ENCODE data around the gene TMEM11. TPM values are rescaled to one million over a fixed set of nuclear protein-coding genes. Genes with fewer than 3 reads are reported as not detected.

TMEM11 gene, protein sequence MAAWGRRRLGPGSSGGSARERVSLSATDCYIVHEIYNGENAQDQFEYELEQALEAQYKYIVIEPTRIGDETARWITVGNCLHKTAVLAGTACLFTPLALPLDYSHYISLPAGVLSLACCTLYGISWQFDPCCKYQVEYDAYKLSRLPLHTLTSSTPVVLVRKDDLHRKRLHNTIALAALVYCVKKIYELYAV
- 10 to 100 TPM; 17.6 to 24.9 (median 22.3) TPM for polyA plus RNA-seq (ENCODE audit: insufficient read length in 4 of 4)

- peak; percentile 83 to 89 (median 86) for DNase-seq (ENCODE audit: low read depth in 4 of 4, low spot score in 3 of 4)
Measured at GRCh38 chr17:21214015-21214776, at the start of gene TMEM11. TSS of gene TMEM11 (minus strand) at chr17:21214161. CDS start at chr17:21214152, 9 bp downstream.

GRCh38 chr17:21263376-21263775, 49.4 kb upstream of the TMEM11 start:
- DNase-seq (ENCODE audit: low read depth in 4 of 4, low spot score in 3 of 4), result no peak

GRCh38 chr17:21262259-21262993, 48.5 kb upstream of the TMEM11 start:
- no peak for DNase-seq (ENCODE audit: low read depth in 4 of 4, low spot score in 3 of 4)

DNA sequence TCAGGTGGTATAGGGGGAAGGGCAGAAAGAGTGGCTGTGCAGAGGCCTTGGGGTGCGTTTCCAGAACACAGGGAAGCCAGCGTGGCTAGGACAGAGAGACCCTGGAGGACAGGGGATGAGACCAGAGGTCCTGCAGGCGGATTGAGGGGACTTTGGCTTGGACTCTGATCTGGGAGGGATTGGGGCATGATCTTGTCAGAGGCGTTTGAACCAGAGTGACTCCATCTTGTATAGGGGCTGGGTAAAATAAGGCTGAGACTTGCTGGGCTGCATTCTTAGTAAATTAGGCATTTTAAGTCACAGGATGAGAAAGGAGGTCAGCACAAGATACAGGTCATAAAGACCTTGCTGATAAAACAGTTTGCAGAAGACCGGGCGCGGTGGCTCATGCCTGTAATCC, 44.6 kb upstream of the TMEM11 start:
- no peak for DNase-seq (ENCODE audit: low read depth in 4 of 4, low spot score in 3 of 4)

- DNase-seq (ENCODE audit: low read depth in 4 of 4, low spot score in 3 of 4), result no peak
Measured at GRCh38 chr17:21253646-21254441, 39.9 kb upstream of the TMEM11 start.

GRCh38 chr17:21252796-21253645, 39.1 kb upstream of the TMEM11 start, which contains the start of gene NATD1:
TSS of gene NATD1 (minus strand) at chr17:21253410. CDS start at chr17:21253264, 146 bp downstream.
- peak in 3 of 4 donors; percentile 61 to 78 (median 68) for DNase-seq (ENCODE audit: low read depth in 4 of 4, low spot score in 3 of 4)

DNA sequence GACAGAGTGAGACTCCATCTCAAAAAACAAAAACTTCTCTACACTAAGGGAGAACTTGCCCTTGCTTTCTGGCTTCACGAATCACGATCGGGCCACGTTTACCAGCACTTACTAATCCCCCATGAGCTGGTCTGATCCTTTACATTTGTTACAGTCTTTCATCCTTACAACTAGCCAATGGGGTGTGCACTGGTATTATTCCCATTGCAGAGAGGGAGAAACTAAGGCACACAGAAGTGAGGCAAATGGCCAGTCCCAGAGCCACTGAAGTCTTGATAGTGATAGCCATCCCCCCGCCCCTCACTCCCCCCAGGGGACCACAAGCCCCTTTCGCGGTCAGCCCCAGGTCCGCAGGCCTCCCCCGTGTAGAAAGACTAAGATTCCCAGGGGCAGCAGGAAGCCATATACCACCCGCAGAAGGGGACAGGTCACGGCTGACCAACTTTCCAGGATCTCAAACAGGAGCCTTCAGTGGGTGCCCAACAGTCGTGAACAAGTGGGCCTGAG, 38.4 kb upstream of the TMEM11 start:
- DNase-seq (ENCODE audit: low read depth in 4 of 4, low spot score in 3 of 4), result no peak

- DNase-seq (ENCODE audit: low read depth in 4 of 4, low spot score in 3 of 4), result no peak
Measured at GRCh38 chr17:21251337-21252010, 37.5 kb upstream of the TMEM11 start.

DNA sequence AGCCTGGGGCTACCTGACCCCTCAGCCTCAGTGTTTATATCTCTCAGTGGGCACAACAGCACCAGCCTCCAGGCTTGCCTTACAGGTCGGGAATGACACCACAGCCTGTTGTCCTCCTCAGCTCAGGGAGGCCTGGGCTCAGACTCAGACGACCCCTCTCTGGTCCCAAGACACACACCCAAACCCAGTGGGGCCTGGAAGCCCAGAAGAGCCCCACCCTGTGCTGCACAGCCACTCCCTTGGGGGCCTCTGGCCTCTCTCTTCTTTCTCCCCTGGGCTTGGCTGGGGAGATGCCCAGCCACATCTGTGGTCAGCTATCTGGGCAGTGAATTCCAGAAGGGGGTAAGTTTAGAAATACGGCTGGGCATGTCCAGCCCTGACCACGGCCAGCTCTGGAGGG, 36.9 kb upstream of the TMEM11 start:
- DNase-seq (ENCODE audit: low read depth in 4 of 4, low spot score in 3 of 4), result no peak

- DNase-seq (ENCODE audit: low read depth in 4 of 4, low spot score in 3 of 4), result no peak
Measured at GRCh38 chr17:21249920-21250703, 36.2 kb upstream of the TMEM11 start.

DNA sequence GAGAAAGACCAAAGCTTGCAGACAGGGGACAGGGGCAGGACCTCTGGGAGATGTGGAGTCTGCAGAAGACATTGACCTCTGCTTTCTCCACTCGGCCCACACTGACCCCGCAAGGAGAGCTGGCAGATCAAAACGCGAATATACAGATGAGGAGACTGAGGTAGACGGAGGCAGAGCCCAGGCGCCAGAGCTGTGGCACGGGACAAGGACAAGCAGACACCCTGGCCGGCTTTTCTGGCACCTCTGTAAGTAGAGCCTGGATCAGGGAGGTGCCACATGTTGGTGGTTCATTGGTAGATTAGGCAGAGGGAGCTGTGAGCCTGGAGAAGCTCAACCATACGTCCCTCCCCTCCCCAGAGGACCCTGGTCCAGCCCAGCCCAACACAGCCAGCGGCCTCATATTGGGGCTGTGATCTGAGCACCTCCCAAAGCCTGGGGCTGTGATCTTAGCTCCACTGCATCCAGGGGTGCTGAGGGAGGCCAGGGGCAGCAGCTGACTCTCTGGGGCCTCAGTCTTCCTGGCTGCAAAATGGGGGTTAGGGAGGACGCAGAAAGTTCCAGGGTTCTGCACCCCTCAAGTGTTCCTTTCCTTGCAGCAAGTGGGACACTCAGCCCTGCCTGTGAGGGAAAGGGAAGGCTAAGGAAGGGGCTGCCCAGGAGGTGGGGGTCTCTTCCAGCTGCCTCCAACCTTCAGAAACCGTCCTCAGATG, 35.3 kb upstream of the TMEM11 start:
- DNase-seq (ENCODE audit: low read depth in 4 of 4, low spot score in 3 of 4), result no peak

GRCh38 chr17:21248500-21248899, 34.5 kb upstream of the TMEM11 start:
- no peak for DNase-seq (ENCODE audit: low read depth in 4 of 4, low spot score in 3 of 4)

DNA sequence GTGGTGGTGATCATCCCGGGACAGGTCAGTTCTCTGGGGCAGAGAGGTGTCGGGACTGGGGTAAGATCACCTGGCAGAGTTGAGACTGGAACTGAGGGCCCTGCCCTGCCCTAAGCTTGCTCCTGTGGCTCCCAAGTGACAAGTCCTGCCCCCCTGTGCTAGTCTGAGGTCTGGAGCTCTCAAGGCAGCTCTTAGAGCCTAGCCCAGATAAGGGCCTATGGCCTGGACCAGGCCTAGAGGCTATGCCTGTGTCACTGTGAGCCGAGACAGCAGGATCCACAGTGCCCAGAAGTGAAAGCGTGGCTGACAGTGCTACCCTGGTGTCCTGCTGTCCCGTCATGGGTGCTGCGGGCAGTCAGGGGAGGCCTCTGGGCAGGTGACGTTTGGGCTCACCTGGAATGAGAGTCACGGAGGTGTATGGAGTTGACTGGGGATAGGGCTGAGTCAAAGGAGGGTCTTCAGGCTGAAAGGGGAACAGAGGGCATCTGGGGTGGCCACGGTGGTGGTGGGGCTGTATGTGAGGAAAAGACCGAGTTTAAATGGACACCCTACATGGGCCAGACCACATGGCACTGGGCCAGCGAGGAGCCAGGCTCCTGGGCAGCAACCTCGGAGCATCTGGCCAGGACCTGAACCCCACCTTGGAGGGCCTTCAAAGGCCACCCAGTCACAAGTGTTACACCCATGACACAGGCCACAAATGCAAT, 33.7 kb upstream of the TMEM11 start:
- no peak for DNase-seq (ENCODE audit: low read depth in 4 of 4, low spot score in 3 of 4)

DNA sequence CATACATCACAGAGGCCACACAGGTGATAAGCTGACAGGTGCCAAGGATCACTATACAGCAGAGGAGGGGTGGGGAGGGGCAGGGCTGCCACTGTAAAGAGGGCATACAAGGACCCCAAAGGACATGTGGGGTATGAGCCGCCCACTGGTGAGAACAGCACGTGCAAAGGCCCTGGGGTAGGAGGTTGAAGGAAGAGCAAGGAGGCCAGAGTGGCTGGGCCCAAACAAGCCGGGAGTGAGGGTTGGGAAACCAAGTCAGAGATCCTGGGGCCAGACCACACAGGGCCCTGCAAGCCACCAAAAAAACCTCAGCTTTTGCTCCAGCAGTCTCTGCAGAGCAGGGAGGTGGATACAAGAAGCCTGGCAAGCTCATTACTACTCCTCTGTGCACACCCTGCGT, 32.7 kb upstream of the TMEM11 start:
- no peak for DNase-seq (ENCODE audit: low read depth in 4 of 4, low spot score in 3 of 4)

DNA sequence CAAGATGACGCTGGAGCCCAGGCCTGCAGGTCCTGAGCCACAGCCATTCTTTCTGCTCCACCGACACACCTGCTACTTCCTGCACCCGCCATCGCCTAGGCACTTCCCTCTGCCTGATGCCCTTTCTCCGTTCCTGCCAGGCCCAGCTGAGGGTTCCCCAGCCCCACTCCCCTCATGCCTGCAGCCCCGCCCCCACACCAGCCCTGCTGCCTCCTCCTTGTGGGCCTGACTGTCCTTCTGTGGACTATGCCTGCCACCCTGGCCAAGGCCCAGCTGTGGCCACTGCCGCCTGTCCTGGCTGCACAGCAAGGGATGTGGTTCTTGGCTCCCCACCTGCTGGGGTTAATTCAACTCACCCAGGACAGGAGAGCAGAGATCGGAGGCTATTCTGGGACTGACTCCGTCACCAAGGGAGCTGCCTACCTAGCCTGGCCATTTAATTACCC, 31.7 kb upstream of the TMEM11 start:
- no peak for DNase-seq (ENCODE audit: low read depth in 4 of 4, low spot score in 3 of 4)

DNA sequence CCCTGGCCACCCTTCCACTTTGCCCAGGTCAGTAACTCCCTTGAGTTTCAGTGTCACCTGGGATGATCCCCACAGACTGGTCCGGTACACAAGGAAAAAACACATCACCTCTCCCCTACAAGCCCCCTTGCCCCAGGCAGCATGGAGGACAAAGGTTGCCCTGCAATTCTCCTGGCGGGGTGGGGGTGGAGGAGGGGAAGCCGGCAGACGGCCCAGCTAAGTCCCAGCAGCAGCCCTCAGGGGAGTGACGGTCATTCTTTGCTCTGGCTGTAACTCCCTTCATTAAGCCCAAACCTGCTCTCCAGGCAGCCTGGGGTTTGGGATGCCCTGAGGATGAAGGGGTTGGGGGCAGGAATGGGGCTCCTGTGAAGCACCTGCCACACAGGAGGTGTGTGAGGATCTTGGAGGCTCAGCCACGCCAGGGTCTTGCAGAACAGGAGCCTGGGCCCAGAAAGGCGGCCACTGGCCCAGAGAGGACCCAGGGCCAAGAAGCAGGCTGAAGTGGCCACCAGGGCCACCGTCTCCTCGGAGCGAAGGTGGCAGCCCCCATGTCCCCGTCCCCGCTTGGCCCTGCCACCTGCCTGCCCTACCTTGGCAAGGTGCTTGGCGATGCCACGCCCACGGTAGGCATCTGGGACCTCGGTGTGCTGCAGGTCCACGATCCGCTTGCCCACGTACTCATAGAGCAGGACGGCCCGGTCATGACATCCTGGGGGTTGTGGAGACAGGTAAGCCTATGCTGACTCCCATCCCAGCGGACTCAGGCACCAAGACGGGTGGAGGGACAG, 29.7 kb upstream of the TMEM11 start:
- DNase-seq (ENCODE audit: low read depth in 4 of 4, low spot score in 3 of 4), result no peak
